ENCODE data around the gene KCND2.

DNA sequence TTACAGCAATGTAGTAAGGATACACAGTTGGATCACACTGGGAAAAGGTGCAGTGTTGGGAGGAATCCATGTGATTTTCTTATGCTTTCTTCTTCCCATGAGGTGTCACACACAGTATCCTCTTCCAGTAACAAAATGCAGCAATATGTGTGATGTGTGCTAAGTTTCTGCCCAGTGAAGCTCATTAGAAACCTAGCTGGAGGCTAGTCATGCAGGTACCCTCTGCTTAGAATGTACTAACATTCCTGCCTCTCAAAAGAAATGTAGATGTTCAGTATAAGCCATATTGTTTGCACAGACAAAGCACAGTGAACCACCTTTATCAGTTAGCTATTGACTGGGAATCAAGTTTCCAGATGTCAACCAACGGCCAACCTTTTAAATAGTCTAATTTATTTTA, 12.9 kb upstream of the KCND2 start:
- TF ChIP-seq, protein P1, sequence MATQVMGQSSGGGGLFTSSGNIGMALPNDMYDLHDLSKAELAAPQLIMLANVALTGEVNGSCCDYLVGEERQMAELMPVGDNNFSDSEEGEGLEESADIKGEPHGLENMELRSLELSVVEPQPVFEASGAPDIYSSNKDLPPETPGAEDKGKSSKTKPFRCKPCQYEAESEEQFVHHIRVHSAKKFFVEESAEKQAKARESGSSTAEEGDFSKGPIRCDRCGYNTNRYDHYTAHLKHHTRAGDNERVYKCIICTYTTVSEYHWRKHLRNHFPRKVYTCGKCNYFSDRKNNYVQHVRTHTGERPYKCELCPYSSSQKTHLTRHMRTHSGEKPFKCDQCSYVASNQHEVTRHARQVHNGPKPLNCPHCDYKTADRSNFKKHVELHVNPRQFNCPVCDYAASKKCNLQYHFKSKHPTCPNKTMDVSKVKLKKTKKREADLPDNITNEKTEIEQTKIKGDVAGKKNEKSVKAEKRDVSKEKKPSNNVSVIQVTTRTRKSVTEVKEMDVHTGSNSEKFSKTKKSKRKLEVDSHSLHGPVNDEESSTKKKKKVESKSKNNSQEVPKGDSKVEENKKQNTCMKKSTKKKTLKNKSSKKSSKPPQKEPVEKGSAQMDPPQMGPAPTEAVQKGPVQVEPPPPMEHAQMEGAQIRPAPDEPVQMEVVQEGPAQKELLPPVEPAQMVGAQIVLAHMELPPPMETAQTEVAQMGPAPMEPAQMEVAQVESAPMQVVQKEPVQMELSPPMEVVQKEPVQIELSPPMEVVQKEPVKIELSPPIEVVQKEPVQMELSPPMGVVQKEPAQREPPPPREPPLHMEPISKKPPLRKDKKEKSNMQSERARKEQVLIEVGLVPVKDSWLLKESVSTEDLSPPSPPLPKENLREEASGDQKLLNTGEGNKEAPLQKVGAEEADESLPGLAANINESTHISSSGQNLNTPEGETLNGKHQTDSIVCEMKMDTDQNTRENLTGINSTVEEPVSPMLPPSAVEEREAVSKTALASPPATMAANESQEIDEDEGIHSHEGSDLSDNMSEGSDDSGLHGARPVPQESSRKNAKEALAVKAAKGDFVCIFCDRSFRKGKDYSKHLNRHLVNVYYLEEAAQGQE (IDR thresholded peaks at IDR 0.05; ENCODE audit: insufficient read depth in 1 of 2, low read depth in 2 of 2, low read length in 2 of 2) = no peak
- TF ChIP-seq POLR2AphosphoS5 (IDR thresholded peaks at IDR 0.05; ENCODE audit: low read depth, low read length) = no peak
- TF ChIP-seq TAF1 (IDR thresholded peaks at IDR 0.05; ENCODE audit: borderline replicate concordance, insufficient read depth, low read length) = no peak
- TF ChIP-seq SIN3A (IDR thresholded peaks at IDR 0.05; ENCODE audit: borderline replicate concordance, insufficient read depth, low read length) = no peak
- no peak for TF ChIP-seq FOXP2 (optimal IDR thresholded peaks at IDR 0.05; ENCODE audit: borderline replicate concordance, extremely low read depth, extremely low read length, insufficient read depth)

Measured in PFSK-1 (cell line).